ENCODE data around the gene MBNL1.

MBNL1 gene

GRCh38 chr3:152333928-152334327 is 65.2 kb downstream of the MBNL1 start:
- no peak for TF ChIP-seq CTCF (IDR thresholded peaks at IDR 0.05)

GRCh38 chr3:152334761-152335160 is 66.0 kb downstream of the MBNL1 start:
- no peak for TF ChIP-seq CTCF (IDR thresholded peaks at IDR 0.05)

GRCh38 chr3:152335273-152335672 is 66.5 kb downstream of the MBNL1 start:
- no peak for TF ChIP-seq CTCF (IDR thresholded peaks at IDR 0.05)

GRCh38 chr3:152338159-152338720 is 69.5 kb downstream of the MBNL1 start:
- no peak for TF ChIP-seq CTCF (IDR thresholded peaks at IDR 0.05)

- no peak for TF ChIP-seq CTCF (IDR thresholded peaks at IDR 0.05)
Measured at GRCh38 chr3:152339881-152340505, 71.3 kb downstream of the MBNL1 start.

GRCh38 chr3:152345233-152345632 is 76.5 kb downstream of the MBNL1 start:
- TF ChIP-seq CTCF (IDR thresholded peaks at IDR 0.05): no peak

- no peak for TF ChIP-seq CTCF (IDR thresholded peaks at IDR 0.05)
Measured at GRCh38 chr3:152346058-152346457, 77.3 kb downstream of the MBNL1 start.

GRCh38 chr3:152346740-152347139 is 78.0 kb downstream of the MBNL1 start:
- no peak for TF ChIP-seq CTCF (IDR thresholded peaks at IDR 0.05)

All from LNCAP (cell line).